Cerebellar cortex (tissue), 1 donor: ENCODE results near the gene PRPF38A.

Experiments
- DNase-seq: peaks from one replicate; pipeline ENCODE4 v3.0.0-alpha.2; 2015; ENCODE audit warnings: low spot score

The PRPF38A gene

GRCh38 chr1:52461821-52462220, 57.4 kb downstream of the PRPF38A start:
- no peak for DNase-seq

GRCh38 chr1:52463891-52464290, 59.5 kb downstream of the PRPF38A start:
- no peak for DNase-seq

- DNase-seq: no peak
These were observed 64.7 kb downstream of the PRPF38A start for GRCh38 chr1:52469108-52469507.
